CD4-positive, alpha-beta T cell treated with Interleukin-12 subunit alpha and Interleukin-12 subunit beta, for 1 hour (primary cell): Measurements from ENCODE around the gene LAT.
A peak's percentile ranks its signal among the peaks of the same experiment; 100 is the strongest.

Source experiments
- DNase-seq: peaks from one replicate; pipeline ENCODE4 v3.0.0-alpha.2; 2020

LAT gene

DNA sequence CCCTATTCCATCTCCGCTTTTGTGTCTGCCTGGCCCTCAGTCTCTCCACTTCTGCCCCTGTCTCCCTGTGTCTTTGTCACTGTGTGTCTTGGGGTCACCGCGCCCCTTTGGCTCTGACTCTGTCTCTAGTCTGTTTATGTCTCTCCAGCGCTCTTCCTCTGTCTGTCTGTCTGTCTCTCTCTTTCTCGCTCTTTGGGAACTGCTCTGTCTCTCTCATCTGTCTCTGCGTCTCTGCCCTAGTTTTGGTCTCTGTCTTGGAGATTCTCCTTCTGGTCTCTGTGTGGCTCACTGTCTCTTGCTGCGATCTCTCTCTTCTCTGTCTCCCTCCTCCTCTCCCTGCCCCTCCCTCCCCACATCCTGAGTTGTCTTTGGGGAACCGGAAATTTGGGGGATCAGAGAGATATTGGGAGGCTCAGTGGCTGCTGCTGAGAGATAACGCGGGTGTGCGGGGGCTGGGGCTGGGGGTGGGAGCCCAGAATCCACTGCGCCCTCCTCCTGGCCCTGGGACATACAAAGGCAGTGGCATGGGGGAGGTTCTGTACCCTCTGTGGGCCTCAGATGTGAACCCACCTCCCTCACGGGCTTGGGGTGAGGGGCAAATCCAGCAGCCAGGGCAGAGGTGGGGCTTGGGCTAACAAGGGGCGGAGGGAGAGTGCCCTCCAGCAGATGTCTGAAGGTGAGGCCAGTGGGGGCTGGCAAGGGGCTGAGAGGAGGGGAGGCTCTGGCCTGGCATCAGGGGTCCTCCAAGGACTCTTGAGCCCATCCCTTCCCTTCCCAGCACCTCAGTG lies 24.4 kb downstream of the LAT start:
- peak; percentile 27 for DNase-seq

GRCh38 chr16:29009838-29010166 lies 24.9 kb downstream of the LAT start:
- no peak for DNase-seq

- no peak for DNase-seq
These were observed 26.3 kb downstream of the LAT start for GRCh38 chr16:29011112-29011511.

DNA sequence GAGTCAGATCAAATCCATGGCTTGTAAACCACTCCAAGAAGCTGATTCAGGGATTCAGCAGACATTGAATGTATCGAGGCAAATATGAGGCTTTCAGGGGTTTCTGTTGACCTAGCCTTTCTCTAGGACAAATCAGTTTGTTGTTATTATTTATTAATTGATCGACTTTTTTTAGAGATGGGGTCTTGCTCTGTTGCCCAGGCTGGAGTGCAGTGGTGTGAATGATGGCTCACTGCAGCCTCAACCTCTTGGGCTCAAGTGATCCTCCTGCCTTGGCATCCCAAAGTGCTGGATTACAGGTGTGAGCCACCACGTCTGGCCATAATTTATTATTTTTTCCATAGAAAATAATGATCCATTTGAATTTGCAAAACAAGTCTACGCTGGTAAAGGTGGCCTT lies 27.0 kb downstream of the LAT start:
- DNase-seq = no peak

DNA sequence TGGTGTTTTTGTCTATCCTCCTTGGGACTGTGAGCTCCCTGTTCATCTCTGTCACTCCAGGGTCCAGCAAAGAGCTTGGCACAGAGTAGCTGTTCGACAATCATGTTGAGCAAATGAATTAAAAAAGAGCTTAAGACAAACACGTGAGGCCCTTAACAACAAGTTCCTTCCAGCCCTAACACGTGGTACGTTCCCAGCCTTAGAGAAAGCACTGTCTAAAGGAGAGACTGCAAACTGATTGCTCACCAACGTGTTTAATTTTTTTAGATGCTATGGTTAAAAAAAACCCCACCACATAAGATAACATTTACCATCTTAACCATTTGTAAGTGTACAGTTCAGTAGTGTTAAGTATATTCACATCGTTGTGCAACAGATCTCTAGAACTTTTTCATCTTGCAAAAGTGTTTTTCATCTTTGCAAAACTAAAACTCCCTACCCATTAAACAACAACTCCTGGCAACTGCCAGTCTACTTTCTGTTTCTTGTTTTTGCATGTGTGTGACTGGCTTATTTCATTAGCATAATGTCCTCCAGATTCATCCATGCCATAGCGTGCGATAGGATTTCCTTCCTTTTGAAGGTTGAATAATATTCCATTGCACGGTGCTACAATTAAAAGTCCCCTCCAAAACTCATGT lies 28.2 kb downstream of the LAT start:
- DNase-seq = peak; percentile 46

- no peak for DNase-seq
These were observed 29.8 kb downstream of the LAT start for GRCh38 chr16:29014561-29015069.

DNA sequence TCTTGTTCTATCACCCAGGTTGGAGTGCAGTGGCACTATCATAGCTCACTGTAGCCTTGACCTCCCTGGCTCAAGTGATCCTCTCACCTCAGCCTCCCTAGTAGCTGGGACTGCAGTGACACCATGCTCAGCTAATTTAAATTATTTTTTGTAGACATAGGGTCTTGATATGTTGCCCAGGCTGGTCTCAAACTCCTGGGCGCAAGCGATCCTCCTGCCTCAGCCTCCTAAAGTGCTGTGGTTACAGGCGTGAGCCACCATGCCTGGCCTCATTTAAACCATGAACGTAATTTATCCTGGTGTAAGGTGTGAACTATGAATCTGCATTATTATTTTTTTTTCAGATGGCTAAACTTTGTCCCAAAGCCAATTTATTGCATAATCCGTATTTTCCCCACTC lies 37.3 kb downstream of the LAT start:
- no peak for DNase-seq

DNA sequence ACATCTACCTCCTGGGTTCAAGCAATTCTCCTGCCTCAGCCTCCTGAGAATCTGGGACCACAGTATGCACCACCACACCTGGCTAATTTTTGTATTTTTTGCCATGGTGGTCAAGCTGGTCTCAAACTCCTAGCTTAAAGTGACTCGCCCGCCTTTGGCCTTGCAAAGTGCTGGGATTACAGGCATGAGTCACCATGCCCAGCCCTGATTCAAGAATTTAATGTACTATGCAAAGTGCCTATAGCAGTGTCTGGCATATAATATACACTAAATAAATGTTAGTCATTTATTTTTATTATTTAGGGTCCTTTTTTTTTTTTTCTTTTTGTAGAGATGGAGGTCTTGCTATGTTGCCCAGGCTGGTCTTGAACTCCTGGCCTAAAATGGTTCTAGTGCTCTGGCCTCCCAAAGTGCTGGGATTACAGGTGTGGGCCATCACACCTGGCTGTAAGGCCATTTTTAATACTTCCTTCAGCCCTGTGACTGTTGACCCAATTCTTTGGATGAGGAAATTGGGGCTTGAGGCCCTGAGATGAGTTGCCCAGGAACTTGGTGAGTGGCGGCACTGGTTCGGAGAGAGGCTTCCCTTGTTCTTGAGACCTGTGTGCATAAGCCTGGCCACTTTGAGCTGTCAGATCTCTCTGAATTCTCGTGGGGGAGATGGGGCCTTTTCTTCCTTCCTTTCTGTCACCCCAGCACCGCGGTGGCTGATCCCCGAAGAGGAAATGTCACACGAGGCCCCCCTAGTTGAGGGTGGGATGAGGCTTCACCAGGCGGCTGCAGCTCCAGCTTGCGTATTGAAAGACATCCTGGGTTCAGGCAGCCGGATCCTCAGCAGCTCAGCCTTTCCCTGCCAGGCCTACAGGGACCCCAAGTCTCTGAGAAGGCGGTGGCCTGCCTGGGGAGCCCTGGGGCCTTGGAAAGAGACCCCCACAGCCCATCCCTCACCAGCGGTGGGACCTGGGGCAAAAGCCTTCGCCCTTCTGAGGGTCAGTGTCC lies 38.7 kb downstream of the LAT start:
- DNase-seq = no peak

GRCh38 chr16:29024278-29024677 lies 39.4 kb downstream of the LAT start:
- no peak for DNase-seq

DNA sequence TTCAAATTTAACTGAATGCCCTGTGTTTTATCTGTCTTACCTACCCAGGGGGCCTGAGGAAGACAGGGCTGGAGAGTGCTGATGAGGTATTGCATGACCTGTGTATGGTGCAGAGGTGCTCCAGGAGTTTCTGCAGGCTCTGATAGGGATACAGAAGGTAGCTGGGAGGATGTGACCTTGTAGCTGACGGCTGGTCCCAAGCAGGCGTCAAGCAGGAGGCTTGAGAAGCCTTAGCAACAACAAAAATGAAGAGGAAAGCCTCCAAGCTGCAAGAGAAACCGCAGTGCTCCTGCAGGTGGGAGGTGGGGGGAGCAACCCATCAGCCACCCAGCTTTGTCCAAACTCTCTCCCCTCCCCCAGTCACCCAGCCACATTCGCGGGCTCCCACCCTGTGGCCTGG lies 40.4 kb downstream of the LAT start:
- DNase-seq = no peak

DNA sequence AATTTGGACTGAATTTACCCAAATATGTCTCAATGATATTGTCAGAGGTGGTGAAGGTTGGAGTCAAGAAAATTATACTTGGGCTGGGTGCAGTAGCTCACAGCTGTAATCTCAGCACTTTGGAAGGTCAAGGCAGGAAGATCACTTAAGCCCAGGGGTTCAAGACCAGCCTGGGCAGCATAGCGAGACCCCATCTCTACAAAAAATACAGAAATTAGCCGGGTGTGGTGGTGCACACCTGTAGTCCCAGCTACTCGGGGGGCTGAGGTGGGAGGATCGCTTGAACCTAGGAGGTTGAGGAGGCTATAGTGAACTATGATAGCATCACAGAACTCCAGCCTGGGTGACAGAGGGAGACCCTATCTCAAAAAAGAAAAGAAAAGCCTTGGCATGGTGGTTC lies 40.9 kb downstream of the LAT start:
- no peak for DNase-seq

DNA sequence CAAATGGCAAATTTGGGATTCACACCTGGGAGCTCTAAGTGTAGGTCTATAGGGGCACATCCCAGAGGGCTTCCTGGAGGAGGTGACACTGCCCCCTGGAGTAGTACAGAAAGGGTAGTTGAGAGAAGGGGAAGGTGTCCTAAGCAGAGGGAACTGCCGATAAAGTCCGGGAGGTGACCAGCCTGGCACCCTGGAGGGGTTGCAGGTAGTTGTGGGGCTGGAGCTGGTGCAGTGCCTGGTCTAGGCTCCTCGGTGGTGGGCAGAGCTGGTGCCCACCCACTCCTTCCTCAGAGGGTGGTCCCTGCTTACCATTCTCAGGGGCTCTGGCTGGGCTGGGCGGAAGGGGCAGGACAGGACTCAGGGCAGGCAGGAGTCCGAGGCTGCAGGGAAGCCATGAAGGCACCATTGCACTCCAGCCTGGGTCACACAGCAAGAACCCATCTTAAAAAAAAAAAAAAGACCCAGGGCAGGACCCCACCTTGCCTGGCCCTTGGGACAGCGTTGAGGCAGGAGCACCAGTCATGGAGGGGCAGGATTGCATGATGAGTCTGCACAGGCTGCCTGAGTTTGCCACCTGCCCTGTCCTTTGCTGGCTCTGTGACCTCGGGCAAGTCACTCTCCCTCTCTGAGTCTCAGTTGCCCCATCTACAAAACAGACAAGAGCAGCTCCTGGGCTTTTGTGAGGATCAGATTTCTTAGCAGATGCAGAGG lies 43.8 kb downstream of the LAT start:
- DNase-seq = no peak

- peak; percentile 43 for DNase-seq
These were observed 44.5 kb downstream of the LAT start for GRCh38 chr16:29029168-29029994.

GRCh38 chr16:29030086-29030840 lies 45.4 kb downstream of the LAT start:
- DNase-seq = no peak
